ENCODE results near the gene GPR34. TPM values are rescaled to one million over a fixed set of nuclear protein-coding genes. Genes with fewer than 3 reads are reported as not detected.

The GPR34 gene
- total RNA-seq, 4 donors from 2014 or later, result 16.2 to 66.3 (median 55.6) TPM

- no peak for TF ChIP-seq CTCF (IDR thresholded peaks at IDR 0.05; ENCODE audit: low read depth)
Observed at GRCh38 chrX:41665686-41666085, 23.1 kb upstream of the GPR34 start.

GRCh38 chrX:41666251-41666650, 22.5 kb upstream of the GPR34 start:
- TF ChIP-seq CTCF (IDR thresholded peaks at IDR 0.05; ENCODE audit: low read depth), result no peak

GRCh38 chrX:41667631-41668030, 21.1 kb upstream of the GPR34 start:
- TF ChIP-seq CTCF (IDR thresholded peaks at IDR 0.05; ENCODE audit: low read depth), result no peak

- no peak for TF ChIP-seq CTCF (IDR thresholded peaks at IDR 0.05; ENCODE audit: low read depth)
Observed at GRCh38 chrX:41670112-41670511, 18.7 kb upstream of the GPR34 start.

GRCh38 chrX:41671082-41671481, 17.7 kb upstream of the GPR34 start:
- TF ChIP-seq CTCF (IDR thresholded peaks at IDR 0.05; ENCODE audit: low read depth), result no peak

GRCh38 chrX:41672643-41673042, 16.1 kb upstream of the GPR34 start:
- no peak for TF ChIP-seq CTCF (IDR thresholded peaks at IDR 0.05; ENCODE audit: low read depth)

GRCh38 chrX:41677183-41678060, 11.4 kb upstream of the GPR34 start:
- no peak for TF ChIP-seq CTCF (IDR thresholded peaks at IDR 0.05; ENCODE audit: low read depth)

All from subcutaneous adipose tissue (tissue), 4 donors.